IPS-NIHi7 (cell line): ENCODE measurements around the gene CPB1.

ENCODE experiments used
- DNase-seq: peaks from one replicate; pipeline ENCODE4 v3.0.0; 2012; ENCODE audit warnings: mixed read lengths; ENCODE audit errors: extremely low spot score

The CPB1 gene

DNA sequence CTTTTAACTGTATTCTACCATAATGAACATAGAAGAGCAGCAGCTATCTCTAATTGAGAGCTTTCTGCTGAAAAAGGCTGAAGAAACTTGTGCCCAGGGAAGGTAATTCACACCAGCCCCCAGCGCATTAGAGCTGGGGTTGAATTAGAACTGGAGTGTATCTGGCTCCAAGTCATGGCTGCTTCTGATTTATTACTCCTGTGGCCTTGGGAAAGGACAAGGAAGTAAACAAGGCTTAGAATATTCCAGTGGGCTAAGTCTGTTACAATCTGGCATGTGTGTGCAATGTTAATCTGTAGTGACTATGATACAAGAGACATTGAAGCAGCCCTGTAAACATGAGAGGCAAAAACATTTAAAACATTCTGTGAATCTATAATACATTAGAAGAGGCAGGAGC is 55.6 kb downstream of the CPB1 start:
- DNase-seq, result no peak

DNA sequence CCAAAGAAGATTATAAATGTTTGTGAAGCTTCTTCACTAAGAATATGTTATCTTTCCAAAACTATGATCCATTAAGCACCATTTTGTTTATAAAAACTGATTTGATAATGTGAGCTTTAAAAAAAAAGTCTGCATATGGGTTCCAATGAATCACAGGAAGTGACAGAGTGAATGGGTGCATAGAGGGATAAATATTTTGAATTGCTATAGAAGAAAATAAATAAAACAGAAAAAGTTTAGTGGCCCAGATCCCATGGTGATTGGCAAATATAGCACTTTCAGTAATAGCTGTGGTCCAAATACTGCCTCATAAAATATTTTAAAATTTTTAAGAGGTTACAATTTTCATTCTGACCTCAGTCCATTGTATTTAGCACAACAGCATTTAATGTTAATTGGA is 56.6 kb downstream of the CPB1 start:
- DNase-seq, result no peak

DNA sequence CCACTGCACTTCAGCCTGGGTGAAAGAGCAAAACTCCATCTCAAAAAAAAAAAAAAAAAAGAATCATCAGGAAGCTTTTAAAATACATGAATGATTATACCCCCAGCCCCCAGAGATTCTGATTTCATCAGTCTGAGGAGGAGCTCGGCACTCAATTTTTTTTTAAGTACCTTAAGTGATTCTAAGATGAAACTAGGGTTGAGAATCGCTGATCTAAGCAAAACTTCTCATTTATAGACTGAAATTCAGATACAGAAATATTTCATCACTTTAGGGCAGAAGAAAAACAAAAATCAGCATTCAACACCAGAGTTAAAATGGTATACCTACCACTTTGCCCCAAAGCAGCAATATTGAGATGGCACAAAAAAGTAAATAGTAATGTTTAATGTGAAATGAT is 62.2 kb downstream of the CPB1 start:
- DNase-seq, result no peak

DNA sequence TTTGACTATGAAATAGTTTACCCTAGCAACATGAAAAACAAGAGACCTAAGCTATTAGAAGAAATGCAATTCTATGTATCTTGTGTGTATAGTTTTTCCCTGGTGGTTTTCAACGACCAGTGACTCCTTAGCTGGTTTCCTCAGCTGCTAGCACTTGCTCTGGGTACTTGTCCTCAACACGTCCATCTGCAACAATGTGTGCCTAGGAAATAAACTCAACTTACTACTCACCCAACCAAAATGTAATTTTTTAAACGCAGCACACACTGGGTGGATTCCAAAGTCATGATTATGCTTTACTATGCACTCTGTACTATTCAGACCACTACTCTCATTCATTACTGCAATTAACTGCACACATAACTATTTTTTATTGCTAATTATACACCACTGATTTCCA is 68.5 kb downstream of the CPB1 start:
- no peak for DNase-seq

DNA sequence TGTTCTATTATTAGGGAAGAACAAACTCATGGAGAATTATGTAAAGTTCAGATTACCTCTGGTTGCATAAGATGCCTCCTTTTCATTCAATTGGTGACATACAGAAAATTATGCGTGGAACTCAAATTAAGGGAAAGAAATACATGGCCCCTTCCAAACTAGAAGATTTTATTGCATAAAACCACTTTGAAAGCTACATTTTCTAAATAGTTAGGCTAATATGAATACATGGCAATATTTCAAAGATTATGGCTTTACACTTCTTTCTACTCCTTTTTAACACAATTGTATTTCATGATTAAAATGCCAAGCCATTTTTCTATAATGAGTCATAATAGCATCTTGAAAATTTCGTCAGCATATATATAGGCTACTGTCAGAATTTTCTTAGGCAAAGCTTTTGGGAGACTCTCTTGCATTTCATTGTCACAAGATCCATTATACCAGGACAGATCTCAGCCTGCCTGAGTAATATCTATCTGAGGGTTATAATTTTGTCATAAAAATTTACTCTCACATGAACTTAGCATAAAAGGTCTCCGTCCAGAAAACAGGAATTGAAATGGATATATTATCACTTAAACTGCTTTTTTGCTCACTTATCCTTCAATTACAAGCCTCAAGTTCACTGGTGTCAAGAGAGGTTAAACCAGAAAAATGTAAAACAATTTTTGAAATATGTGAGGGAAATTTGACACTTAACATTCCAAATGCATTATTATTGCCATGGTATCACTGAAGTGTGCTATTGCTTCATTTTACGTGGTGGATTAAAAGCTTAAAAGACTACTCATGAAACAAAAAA is 74.6 kb downstream of the CPB1 start:
- no peak for DNase-seq

DNA sequence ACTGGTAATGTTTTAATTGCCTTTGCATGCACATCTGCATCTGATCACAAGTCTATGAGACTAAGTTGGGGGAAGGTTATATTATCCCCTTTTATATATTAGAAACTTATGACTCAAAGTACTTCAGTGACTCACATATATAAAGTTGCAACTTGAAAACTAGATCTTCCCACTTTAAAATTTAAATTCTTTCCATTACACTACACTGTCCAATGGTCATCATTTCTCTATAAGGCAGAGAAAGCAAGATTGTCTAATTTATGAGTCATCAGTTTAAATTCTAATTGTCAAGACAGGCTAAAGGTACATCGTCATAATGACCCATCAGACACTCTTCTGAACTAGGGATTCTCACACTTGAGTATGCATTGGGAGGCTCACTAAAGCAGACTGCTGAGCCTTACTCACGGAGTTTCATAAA is 75.4 kb downstream of the CPB1 start:
- DNase-seq, result no peak

DNA sequence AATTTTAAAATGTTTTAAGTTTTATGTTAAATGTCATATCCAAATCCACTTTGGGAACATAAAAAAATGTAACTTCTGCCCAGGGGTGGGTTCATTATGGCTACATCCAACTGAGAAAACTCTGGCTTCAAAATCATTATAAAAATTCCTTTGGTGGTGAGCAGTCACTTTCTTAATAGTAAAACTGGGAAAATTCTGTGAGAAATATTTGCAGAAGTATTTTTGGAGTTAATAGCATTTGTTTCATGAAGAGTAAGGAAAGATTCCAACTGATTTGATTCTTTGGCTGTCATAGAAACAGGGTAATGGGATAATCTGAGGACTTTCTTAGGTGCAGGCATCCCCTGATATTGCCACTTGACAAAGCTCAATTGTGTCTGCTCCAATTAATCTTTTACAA is 76.3 kb downstream of the CPB1 start:
- no peak for DNase-seq

DNA sequence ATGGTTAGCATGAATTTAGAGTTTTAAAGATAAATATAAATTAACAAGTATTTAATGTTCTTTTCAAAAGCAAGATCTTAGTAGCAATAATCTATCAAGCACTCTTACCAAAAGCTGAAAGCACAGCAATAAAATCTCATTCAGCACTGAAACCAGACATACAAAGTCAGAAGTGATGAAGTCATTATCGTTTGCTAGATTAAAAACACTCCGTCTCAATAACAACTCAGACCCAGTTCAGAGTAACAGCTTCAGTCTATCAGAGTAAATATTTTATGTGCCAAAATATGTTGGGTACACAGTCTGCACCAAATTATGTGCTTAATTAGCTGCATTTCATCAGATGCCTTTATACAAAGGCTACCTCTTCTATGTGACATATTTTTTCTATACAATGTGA is 79.1 kb downstream of the CPB1 start:
- no peak for DNase-seq
